Measurements from ENCODE around the gene NAT16.
"Not testable (repeated sequence)": the region's sequence is repeated elsewhere in the genome, so short reads cannot be mapped to it uniquely, and the experiment has no call there.

NAT16 gene

GRCh38 chr7:101125989-101126650 lies 54.0 kb downstream of the NAT16 start:
- DNase-seq, result no peak

- DNase-seq, result no peak
Observed at GRCh38 chr7:101124376-101125056, 55.6 kb downstream of the NAT16 start.

- no peak for DNase-seq
Observed at GRCh38 chr7:101123703-101124068, 56.4 kb downstream of the NAT16 start.

GRCh38 chr7:101122933-101123702 lies 57.0 kb downstream of the NAT16 start:
- no peak for DNase-seq

GRCh38 chr7:101121991-101122932 lies 57.8 kb downstream of the NAT16 start:
- no peak for DNase-seq

- DNase-seq, result not testable (repeated sequence)
Observed at GRCh38 chr7:101121631-101121990, 58.5 kb downstream of the NAT16 start.
